ENCODE data around the gene CAPZA2. TPM values are rescaled to one million over a fixed set of nuclear protein-coding genes. Genes with fewer than 3 reads are reported as not detected.

Gene CAPZA2
- total and polyA plus RNA-seq, 9 of the 15 experiments (the other 6 are each of a cell fraction or from before 2014, with no cell fraction given): 67.0 to 524 (median 176) TPM

DNA sequence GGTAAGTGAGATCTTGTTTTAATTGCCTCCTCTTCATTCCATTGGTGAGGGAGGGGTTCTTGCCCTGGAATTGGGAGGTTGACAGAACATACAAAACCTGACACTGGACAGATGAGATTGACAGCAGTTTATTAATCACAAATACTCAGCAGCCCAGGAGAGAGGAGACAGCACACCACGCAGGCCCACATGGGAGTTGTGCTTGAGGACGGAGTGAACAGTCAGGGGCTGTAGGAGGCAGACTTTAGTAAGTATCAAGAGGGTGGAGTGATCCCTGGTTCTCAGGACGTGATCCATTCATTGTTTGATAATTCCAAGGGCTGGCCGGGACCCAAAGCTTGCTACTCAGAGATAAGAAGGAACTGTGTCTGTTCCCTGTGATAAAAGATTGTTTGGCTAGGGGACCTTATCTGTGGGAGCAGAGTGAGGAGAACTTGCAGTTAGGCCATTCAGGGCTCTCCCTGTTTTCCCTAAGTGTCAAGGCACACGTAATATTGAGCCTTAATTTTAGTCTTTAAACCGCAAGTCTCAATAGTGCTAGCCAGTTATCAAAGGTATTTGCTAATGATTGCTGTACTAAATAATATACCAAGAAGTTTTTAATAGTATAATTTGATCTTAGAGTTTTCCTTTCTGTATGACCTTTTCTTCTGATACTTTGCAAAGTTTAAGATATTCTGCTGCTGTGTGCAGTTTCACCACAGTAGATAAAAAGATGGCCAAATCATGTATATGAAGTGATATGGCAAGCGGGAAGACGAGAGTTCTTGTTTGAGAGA lies 14.5 kb downstream of the CAPZA2 start (continued):
- TF ChIP-seq, protein P1, sequence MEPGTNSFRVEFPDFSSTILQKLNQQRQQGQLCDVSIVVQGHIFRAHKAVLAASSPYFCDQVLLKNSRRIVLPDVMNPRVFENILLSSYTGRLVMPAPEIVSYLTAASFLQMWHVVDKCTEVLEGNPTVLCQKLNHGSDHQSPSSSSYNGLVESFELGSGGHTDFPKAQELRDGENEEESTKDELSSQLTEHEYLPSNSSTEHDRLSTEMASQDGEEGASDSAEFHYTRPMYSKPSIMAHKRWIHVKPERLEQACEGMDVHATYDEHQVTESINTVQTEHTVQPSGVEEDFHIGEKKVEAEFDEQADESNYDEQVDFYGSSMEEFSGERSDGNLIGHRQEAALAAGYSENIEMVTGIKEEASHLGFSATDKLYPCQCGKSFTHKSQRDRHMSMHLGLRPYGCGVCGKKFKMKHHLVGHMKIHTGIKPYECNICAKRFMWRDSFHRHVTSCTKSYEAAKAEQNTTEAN (CRISPR knock-in tag; IDR thresholded peaks at IDR 0.05): 0 out of 2 replicates have a peak, but pooled peaks have one; percentile 48
- TF ChIP-seq GATAD2A (IDR thresholded peaks at IDR 0.05) (peak; percentile 89; the same call in 1 of the 2 replicates), RHOXF2B (CRISPR knock-in tag; conservative IDR thresholded peaks at IDR 0.05) (no peak), POLR2A (conservative IDR thresholded peaks at IDR 0.05) (no peak), HNRNPLL (IDR thresholded peaks at IDR 0.05; ENCODE audit: low read depth, low read length, poor library complexity, severe bottlenecking) (no peak), NCOR1 (IDR thresholded peaks at IDR 0.05) (peak; percentile 100), NBN (IDR thresholded peaks at IDR 0.05; ENCODE audit: low read depth) (peak; percentile 99), TAF7 (tag; IDR thresholded peaks at IDR 0.05) (0 out of 2 replicates have a peak, but pooled peaks have one; percentile 8), HNRNPUL1 (IDR thresholded peaks at IDR 0.05; ENCODE audit: low read length) (no peak), TCFL5 (CRISPR knock-in tag; conservative IDR thresholded peaks at IDR 0.05) (peak; percentile 66), BRD9 (IDR thresholded peaks at IDR 0.05; ENCODE audit: low read depth, partially characterized antibody) (peak; percentile 39), CBX2 (IDR thresholded peaks at IDR 0.05; ENCODE audit: insufficient read depth, low read length, poor library complexity, severe bottlenecking) (no peak), SREBF1 (IDR thresholded peaks at IDR 0.05; ENCODE audit: borderline replicate concordance, low read depth, low read length) (peak; percentile 92), CBFA2T3 (IDR thresholded peaks at IDR 0.05) (peak; percentile 100), MEF2D (tag; conservative IDR thresholded peaks at IDR 0.05; ENCODE audit: low read depth) (peak; percentile 95), NR2F6 (CRISPR knock-in tag; IDR thresholded peaks at IDR 0.05) (0 out of 2 replicates have a peak, but pooled peaks have one; percentile 62), ETV5 (CRISPR knock-in tag; IDR thresholded peaks at IDR 0.05; ENCODE audit: low read depth) (peak; percentile 92)
- TF ChIP-seq, protein P2, sequence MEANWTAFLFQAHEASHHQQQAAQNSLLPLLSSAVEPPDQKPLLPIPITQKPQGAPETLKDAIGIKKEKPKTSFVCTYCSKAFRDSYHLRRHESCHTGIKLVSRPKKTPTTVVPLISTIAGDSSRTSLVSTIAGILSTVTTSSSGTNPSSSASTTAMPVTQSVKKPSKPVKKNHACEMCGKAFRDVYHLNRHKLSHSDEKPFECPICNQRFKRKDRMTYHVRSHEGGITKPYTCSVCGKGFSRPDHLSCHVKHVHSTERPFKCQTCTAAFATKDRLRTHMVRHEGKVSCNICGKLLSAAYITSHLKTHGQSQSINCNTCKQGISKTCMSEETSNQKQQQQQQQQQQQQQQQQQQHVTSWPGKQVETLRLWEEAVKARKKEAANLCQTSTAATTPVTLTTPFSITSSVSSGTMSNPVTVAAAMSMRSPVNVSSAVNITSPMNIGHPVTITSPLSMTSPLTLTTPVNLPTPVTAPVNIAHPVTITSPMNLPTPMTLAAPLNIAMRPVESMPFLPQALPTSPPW (CRISPR knock-in tag; IDR thresholded peaks at IDR 0.05): peak; percentile 86
- TF ChIP-seq, protein P3, sequence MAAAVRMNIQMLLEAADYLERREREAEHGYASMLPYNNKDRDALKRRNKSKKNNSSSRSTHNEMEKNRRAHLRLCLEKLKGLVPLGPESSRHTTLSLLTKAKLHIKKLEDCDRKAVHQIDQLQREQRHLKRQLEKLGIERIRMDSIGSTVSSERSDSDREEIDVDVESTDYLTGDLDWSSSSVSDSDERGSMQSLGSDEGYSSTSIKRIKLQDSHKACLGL (CRISPR knock-in tag; IDR thresholded peaks at IDR 0.05; ENCODE audit: borderline replicate concordance, poor library complexity, severe bottlenecking): no peak
- TF ChIP-seq, protein P4, sequence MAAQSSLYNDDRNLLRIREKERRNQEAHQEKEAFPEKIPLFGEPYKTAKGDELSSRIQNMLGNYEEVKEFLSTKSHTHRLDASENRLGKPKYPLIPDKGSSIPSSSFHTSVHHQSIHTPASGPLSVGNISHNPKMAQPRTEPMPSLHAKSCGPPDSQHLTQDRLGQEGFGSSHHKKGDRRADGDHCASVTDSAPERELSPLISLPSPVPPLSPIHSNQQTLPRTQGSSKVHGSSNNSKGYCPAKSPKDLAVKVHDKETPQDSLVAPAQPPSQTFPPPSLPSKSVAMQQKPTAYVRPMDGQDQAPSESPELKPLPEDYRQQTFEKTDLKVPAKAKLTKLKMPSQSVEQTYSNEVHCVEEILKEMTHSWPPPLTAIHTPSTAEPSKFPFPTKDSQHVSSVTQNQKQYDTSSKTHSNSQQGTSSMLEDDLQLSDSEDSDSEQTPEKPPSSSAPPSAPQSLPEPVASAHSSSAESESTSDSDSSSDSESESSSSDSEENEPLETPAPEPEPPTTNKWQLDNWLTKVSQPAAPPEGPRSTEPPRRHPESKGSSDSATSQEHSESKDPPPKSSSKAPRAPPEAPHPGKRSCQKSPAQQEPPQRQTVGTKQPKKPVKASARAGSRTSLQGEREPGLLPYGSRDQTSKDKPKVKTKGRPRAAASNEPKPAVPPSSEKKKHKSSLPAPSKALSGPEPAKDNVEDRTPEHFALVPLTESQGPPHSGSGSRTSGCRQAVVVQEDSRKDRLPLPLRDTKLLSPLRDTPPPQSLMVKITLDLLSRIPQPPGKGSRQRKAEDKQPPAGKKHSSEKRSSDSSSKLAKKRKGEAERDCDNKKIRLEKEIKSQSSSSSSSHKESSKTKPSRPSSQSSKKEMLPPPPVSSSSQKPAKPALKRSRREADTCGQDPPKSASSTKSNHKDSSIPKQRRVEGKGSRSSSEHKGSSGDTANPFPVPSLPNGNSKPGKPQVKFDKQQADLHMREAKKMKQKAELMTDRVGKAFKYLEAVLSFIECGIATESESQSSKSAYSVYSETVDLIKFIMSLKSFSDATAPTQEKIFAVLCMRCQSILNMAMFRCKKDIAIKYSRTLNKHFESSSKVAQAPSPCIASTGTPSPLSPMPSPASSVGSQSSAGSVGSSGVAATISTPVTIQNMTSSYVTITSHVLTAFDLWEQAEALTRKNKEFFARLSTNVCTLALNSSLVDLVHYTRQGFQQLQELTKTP (IDR thresholded peaks at IDR 0.05; ENCODE audit: low read depth in 1 of 2, partially characterized antibody in 2 of 2): peak in 1 of 2 experiments; percentile 97
- TF ChIP-seq, protein P5, sequence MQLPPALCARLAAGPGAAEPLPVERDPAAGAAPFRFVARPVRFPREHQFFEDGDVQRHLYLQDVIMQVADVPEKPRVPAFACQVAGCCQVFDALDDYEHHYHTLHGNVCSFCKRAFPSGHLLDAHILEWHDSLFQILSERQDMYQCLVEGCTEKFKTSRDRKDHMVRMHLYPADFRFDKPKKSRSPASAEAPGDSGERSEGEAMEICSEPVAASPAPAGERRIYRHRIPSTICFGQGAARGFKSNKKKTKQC (CRISPR knock-in tag; IDR thresholded peaks at IDR 0.05): peak; percentile 80; the same call in 1 of the 2 replicates

Measured in K562 (cell line).